HEK293 (cell line): ENCODE data around the gene RAB39A.
A peak's percentile ranks its signal among the peaks of the same experiment; 100 is the strongest.
"Not testable (repeated sequence)": the region's sequence is repeated elsewhere in the genome, so short reads cannot be mapped to it uniquely, and the experiment has no call there.

Experiments used
- CTCF ChIA-PET: fragments of 350-600 bp; formaldehyde crosslinking; extraction: SDS; loops from one replicate; lab custom pipeline; 2021; ENCODE audit warnings: antibody characterized with exemption; lab: Yijun Ruan, JAX
- POLR2A ChIA-PET: fragments of 300-600 bp; formaldehyde crosslinking; extraction: SDS; loops from one replicate; lab custom pipeline; 2020; ENCODE audit warnings: antibody characterized with exemption, inconsistent platforms; lab: Yijun Ruan, JAX
- H3K27ac ChIP-seq: fragments of 200-500 bp; sonication (Bioruptor generic); 2 replicates; pipeline ENCODE4 v1.5.1; 2014; ENCODE audit warnings: low read depth, low read length, control low read depth, inconsistent platforms; ENCODE audit errors: extremely low read depth
- H3K36me3 ChIP-seq, 2 experiments: fragments of 200-500 bp in 1 of 2; sonication (Bioruptor generic) in 1 of 2; 1 replicate in 1 of 2; 2 replicates in 1 of 2; pipeline ENCODE4 v1.5.1; 2014 to 2017; ENCODE audit warnings: inconsistent platforms in 2 of 2, low read length in 2 of 2; ENCODE audit not compliant: control insufficient read depth in 2 of 2, insufficient read depth in 1 of 2
- H3K4me1 ChIP-seq: fragments of 200-500 bp; sonication (Bioruptor generic); 2 replicates; pipeline ENCODE4 v1.5.1; 2014; ENCODE audit warnings: mild to moderate bottlenecking, low read length, inconsistent platforms; ENCODE audit not compliant: control insufficient read depth, insufficient read depth
- H3K4me3 ChIP-seq: 2 replicates; pipeline ENCODE4 v1.5.1; 2011; ENCODE audit warnings: low read depth, mild to moderate bottlenecking, control low read depth, low read length, moderate library complexity
- H3K9me3 ChIP-seq: fragments of 200-500 bp; sonication (Bioruptor generic); 2 replicates; pipeline ENCODE4 v1.5.1; 2014; ENCODE audit warnings: low read depth, low read length, inconsistent platforms; ENCODE audit not compliant: control insufficient read depth, insufficient read depth
- GLI2 ChIP-seq: fragments of 450-650 bp; formaldehyde crosslinking; IDR thresholded peaks from 2 replicates; pipeline ENCODE4; 2017; ENCODE audit warnings: missing biosample characterization, missing genetic modification characterization, low read depth, borderline replicate concordance
- PRDM1 ChIP-seq: fragments of 450-650 bp; formaldehyde crosslinking; IDR thresholded peaks from 2 replicates; pipeline ENCODE4; 2016; ENCODE audit warnings: missing biosample characterization, missing genetic modification characterization
- SP2 ChIP-seq: fragments of 450-650 bp; formaldehyde crosslinking; IDR thresholded peaks from 2 replicates; pipeline ENCODE4 v1.5.1; 2016; ENCODE audit warnings: missing biosample characterization, missing genetic modification characterization
- ZNF121 ChIP-seq: fragments of 450-650 bp; formaldehyde crosslinking; IDR thresholded peaks from 2 replicates; pipeline ENCODE4 v1.5.1; 2016; ENCODE audit warnings: missing biosample characterization, missing genetic modification characterization
- ZNF140 ChIP-seq: fragments of 450-650 bp; formaldehyde crosslinking; IDR thresholded peaks from 2 replicates; pipeline ENCODE4 v1.5.1; 2016; ENCODE audit warnings: missing biosample characterization, missing genetic modification characterization
- ZNF155 ChIP-seq: fragments of 450-650 bp; formaldehyde crosslinking; IDR thresholded peaks from 2 replicates; pipeline ENCODE4 v1.5.1; 2016; ENCODE audit warnings: missing biosample characterization, missing genetic modification characterization
- ZNF223 ChIP-seq: fragments of 450-650 bp; formaldehyde crosslinking; IDR thresholded peaks from 2 replicates; pipeline ENCODE4 v1.5.1; 2016; ENCODE audit warnings: missing biosample characterization, missing genetic modification characterization
- ZNF24 ChIP-seq: fragments of 450-650 bp; formaldehyde crosslinking; IDR thresholded peaks from 2 replicates; pipeline ENCODE4 v1.5.1; 2016; ENCODE audit warnings: missing biosample characterization, missing genetic modification characterization
- ZNF366 ChIP-seq: fragments of 450-650 bp; formaldehyde crosslinking; conservative IDR thresholded peaks from 2 replicates; pipeline ENCODE4 v1.5.1; 2016; ENCODE audit warnings: missing biosample characterization, missing genetic modification characterization
- ZNF433 ChIP-seq: fragments of 450-650 bp; formaldehyde crosslinking; IDR thresholded peaks from 2 replicates; pipeline ENCODE4 v1.5.1; 2016; ENCODE audit warnings: missing biosample characterization, missing genetic modification characterization, low read depth
- ZNF513 ChIP-seq: fragments of 450-650 bp; IDR thresholded peaks from 2 replicates; pipeline ENCODE4 v1.5.1; 2018; ENCODE audit warnings: missing biosample characterization, missing genetic modification characterization
- ZNF585B ChIP-seq: fragments of 450-650 bp; formaldehyde crosslinking; IDR thresholded peaks from 2 replicates; pipeline ENCODE4 v1.5.1; 2016; ENCODE audit warnings: missing biosample characterization, missing genetic modification characterization
- ZNF596 ChIP-seq: fragments of 450-650 bp; IDR thresholded peaks from 2 replicates; pipeline ENCODE4 v1.5.0; 2018; ENCODE audit warnings: missing biosample characterization, mild to moderate bottlenecking, missing genetic modification characterization, moderate library complexity
- ZNF600 ChIP-seq: fragments of 450-650 bp; formaldehyde crosslinking; IDR thresholded peaks from 2 replicates; pipeline ENCODE4 v1.5.1; 2016; ENCODE audit warnings: missing biosample characterization, missing genetic modification characterization
- ZNF660 ChIP-seq: fragments of 450-650 bp; IDR thresholded peaks from 2 replicates; pipeline ENCODE4 v1.5.1; 2018; ENCODE audit warnings: missing biosample characterization, mild to moderate bottlenecking, missing genetic modification characterization
- ZNF830 ChIP-seq: fragments of 450-650 bp; IDR thresholded peaks from 2 replicates; pipeline ENCODE4 v1.5.0; 2018; ENCODE audit warnings: missing biosample characterization, missing genetic modification characterization, low read depth, mild to moderate bottlenecking, moderate library complexity
- ZXDB ChIP-seq: fragments of 450-650 bp; formaldehyde crosslinking; IDR thresholded peaks from 2 replicates; pipeline ENCODE4 v1.5.1; 2016; ENCODE audit warnings: missing biosample characterization, missing genetic modification characterization
- TF ChIP-seq, protein P1 (sequence below): fragments of 450-650 bp; formaldehyde crosslinking; IDR thresholded peaks from 2 replicates; pipeline ENCODE4 v1.5.1; 2016; ENCODE audit warnings: missing biosample characterization, missing genetic modification characterization
- TF ChIP-seq, protein P2 (sequence below): fragments of 450-650 bp; formaldehyde crosslinking; IDR thresholded peaks from 2 replicates; pipeline ENCODE4 v1.5.1; 2017; ENCODE audit warnings: missing biosample characterization, mild to moderate bottlenecking, missing genetic modification characterization, moderate library complexity

The RAB39A gene

DNA sequence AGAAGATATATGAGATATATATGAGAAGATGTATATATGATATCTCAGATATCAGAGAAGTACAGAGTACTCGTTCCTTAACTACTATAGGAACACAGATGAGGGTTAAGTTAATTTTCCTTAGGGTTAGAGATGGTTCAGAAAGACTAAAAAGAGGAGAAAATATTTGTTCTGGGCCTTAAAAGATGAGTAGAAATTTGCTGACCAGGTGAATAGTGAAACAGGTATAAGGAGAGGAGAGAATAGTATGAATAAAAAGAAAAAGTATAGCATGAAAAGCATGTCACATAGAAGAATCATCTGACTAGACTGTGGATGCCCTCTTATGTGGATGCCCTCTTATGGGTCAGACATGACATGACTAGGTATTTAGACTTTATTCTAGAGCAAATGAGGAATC, 6.3 kb upstream of the RAB39A start:
- ChIA-PET POLR2A (no interaction called here), CTCF (no interaction called here)
- no peak for TF ChIP-seq GLI2 (tag by site-specific recombination)
- Histone ChIP-seq H3K27ac (no peak overlapping the region), H3K4me1 (no peaks in the 10 kb centered on the region), H3K9me3 (no peaks in the 10 kb centered on the region), H3K36me3 (no peaks in the 10 kb centered on the region), H3K4me3 (no peak overlapping the region)

- H3K27ac ChIP-seq, H3K4me1 ChIP-seq, H3K36me3 ChIP-seq, H3K4me3 ChIP-seq, POLR2A ChIA-PET, H3K9me3 ChIP-seq: not testable (repeated sequence)
- CTCF ChIA-PET = interaction anchor here (0.6 to 1.3 kb wide), 2 partner anchors 9 to 80 kb away, joined by 3 to 4 read pairs; no protein-coding TSS in a partner anchor
- TF ChIP-seq ZNF366 (tag by site-specific recombination) (0 out of 2 replicates have a peak, but pooled peaks have one; percentile 12), ZNF513 (tag by site-specific recombination) (peak; percentile 95)
Observed at GRCh38 chr11:107923519-107923918, 4.7 kb upstream of the RAB39A start.

- H3K36me3 ChIP-seq = no peaks in the 10 kb centered on the region
- ChIA-PET POLR2A (no interaction called here), CTCF (interaction anchor here (0.6 to 1.3 kb wide), 3 partner anchors 9 to 79 kb away, joined by 3 to 4 read pairs (median 4); no protein-coding TSS in a partner anchor)
- H3K27ac ChIP-seq = no peak overlapping the region
- no peaks in the 10 kb centered on the region for H3K4me1 ChIP-seq
- H3K9me3 ChIP-seq = no peaks in the 10 kb centered on the region
- TF ChIP-seq ZNF600 (tag by site-specific recombination) (no peak), PRDM1 (tag by site-specific recombination) (peak; percentile 42; the same call in 1 of the 2 replicates)
- no peak overlapping the region for H3K4me3 ChIP-seq
Observed at GRCh38 chr11:107924306-107924705, 3.9 kb upstream of the RAB39A start.

DNA sequence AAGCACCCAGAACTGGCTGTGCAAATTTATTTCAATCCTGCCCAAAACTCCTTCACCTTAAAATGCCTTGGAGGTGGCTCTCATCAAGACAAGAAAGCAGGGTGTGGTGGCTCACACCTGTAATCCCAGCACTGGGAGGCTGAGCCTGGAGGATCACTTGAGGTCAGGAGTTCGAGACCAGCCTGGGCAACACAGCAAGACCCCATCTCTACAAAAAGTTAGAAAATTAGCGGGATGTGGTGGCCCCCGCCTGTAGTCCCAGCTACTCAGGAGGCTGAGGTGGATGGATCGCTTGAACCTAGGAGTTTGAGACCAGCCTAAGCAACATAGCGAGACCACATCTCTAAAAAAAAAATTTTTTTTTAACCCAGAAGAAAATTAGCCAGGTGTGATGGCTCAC, 689 bp upstream of the RAB39A start:
- H3K27ac ChIP-seq = no peak overlapping the region
- no peak for TF ChIP-seq ZNF24 (tag by site-specific recombination)
- TF ChIP-seq ZNF121 = peak; percentile 96
- CTCF ChIA-PET = interaction anchor here (0.6 to 1.4 kb wide), 2 partner anchors 11 to 1947 kb away, joined by 3 to 9 read pairs; no protein-coding TSS in a partner anchor
- H3K4me1 ChIP-seq = no peaks in the 10 kb centered on the region
- POLR2A ChIA-PET = no interaction called here
- H3K36me3 ChIP-seq = no peaks in the 10 kb centered on the region
- peak overlapping the region; percentile 30 for H3K4me3 ChIP-seq
- H3K9me3 ChIP-seq = no peaks in the 10 kb centered on the region

- POLR2A ChIA-PET = interaction anchor here (0.7 kb wide), 1 partner anchor 122 kb away, joined by 3 read pairs; no protein-coding TSS in a partner anchor
- CTCF ChIA-PET = interaction anchor here (1.2 to 1.4 kb wide), 2 partner anchors 13 to 40 kb away, joined by 3 to 4 read pairs; no protein-coding TSS in a partner anchor
- Histone ChIP-seq H3K27ac (no peak overlapping the region; the same call in 1 of the 2 replicates), H3K9me3 (no peaks in the 10 kb centered on the region), H3K4me3 (peak overlapping the region; percentile 52), H3K36me3 (no peaks in the 10 kb centered on the region), H3K4me1 (no peaks in the 10 kb centered on the region)
- TF ChIP-seq ZNF140 (tag by site-specific recombination) (no peak), ZNF433 (tag by site-specific recombination) (no peak), ZNF830 (no peak), ZXDB (tag by site-specific recombination) (no peak), ZNF585B (tag by site-specific recombination) (no peak), ZNF155 (tag by site-specific recombination) (no peak), ZNF223 (tag by site-specific recombination) (peak; percentile 97), ZNF596 (tag by site-specific recombination) (no peak), ZNF660 (no peak), SP2 (tag by site-specific recombination) (peak; percentile 80)
- TF ChIP-seq, protein P1, sequence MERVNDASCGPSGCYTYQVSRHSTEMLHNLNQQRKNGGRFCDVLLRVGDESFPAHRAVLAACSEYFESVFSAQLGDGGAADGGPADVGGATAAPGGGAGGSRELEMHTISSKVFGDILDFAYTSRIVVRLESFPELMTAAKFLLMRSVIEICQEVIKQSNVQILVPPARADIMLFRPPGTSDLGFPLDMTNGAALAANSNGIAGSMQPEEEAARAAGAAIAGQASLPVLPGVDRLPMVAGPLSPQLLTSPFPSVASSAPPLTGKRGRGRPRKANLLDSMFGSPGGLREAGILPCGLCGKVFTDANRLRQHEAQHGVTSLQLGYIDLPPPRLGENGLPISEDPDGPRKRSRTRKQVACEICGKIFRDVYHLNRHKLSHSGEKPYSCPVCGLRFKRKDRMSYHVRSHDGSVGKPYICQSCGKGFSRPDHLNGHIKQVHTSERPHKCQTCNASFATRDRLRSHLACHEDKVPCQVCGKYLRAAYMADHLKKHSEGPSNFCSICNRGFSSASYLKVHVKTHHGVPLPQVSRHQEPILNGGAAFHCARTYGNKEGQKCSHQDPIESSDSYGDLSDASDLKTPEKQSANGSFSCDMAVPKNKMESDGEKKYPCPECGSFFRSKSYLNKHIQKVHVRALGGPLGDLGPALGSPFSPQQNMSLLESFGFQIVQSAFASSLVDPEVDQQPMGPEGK (tag by site-specific recombination) = peak; percentile 27; the same call in 1 of the 2 replicates
- TF ChIP-seq, protein P2, sequence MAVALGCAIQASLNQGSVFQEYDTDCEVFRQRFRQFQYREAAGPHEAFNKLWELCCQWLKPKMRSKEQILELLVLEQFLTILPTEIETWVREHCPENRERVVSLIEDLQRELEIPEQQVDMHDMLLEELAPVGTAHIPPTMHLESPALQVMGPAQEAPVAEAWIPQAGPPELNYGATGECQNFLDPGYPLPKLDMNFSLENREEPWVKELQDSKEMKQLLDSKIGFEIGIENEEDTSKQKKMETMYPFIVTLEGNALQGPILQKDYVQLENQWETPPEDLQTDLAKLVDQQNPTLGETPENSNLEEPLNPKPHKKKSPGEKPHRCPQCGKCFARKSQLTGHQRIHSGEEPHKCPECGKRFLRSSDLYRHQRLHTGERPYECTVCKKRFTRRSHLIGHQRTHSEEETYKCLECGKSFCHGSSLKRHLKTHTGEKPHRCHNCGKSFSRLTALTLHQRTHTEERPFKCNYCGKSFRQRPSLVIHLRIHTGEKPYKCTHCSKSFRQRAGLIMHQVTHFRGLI = no peak
Observed at GRCh38 chr11:107928767-107929507, 689 bp downstream of the RAB39A start.
